Measurements from ENCODE around the gene ANTKMT.

DNA sequence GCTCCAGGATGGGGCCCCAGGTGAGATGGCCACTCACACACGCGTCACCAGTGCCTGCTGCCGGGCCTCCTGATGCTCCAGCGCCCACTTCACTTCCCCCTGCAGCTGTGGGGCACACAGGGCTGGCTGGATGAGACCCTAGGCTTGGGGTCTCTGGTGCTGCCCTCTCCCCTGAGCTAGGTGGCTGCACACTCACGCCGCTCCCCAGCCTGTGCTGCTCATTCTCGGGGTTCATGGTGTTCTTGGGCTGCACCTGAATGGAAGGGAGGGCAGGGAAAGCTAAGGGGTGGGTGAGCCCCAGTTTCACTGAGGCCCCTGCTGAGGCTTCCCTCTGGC, 4.1 kb downstream of the ANTKMT start:
- TF ChIP-seq, protein P1, sequence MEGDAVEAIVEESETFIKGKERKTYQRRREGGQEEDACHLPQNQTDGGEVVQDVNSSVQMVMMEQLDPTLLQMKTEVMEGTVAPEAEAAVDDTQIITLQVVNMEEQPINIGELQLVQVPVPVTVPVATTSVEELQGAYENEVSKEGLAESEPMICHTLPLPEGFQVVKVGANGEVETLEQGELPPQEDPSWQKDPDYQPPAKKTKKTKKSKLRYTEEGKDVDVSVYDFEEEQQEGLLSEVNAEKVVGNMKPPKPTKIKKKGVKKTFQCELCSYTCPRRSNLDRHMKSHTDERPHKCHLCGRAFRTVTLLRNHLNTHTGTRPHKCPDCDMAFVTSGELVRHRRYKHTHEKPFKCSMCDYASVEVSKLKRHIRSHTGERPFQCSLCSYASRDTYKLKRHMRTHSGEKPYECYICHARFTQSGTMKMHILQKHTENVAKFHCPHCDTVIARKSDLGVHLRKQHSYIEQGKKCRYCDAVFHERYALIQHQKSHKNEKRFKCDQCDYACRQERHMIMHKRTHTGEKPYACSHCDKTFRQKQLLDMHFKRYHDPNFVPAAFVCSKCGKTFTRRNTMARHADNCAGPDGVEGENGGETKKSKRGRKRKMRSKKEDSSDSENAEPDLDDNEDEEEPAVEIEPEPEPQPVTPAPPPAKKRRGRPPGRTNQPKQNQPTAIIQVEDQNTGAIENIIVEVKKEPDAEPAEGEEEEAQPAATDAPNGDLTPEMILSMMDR (IDR thresholded peaks at IDR 0.05; ENCODE audit: poor library complexity, severe bottlenecking): no peak
- no peak for TF ChIP-seq MXI1 (conservative IDR thresholded peaks at IDR 0.05; ENCODE audit: poor library complexity, severe bottlenecking)
- no peak for TF ChIP-seq TAF1 (IDR thresholded peaks at IDR 0.05; ENCODE audit: low read depth)
- TF ChIP-seq POLR2AphosphoS5 (IDR thresholded peaks at IDR 0.05): no peak
- no peak for TF ChIP-seq SMC3 (conservative IDR thresholded peaks at IDR 0.05; ENCODE audit: poor library complexity)
- no peak for TF ChIP-seq EP300 (conservative IDR thresholded peaks at IDR 0.05; ENCODE audit: poor library complexity, severe bottlenecking)
- TF ChIP-seq, protein P2, sequence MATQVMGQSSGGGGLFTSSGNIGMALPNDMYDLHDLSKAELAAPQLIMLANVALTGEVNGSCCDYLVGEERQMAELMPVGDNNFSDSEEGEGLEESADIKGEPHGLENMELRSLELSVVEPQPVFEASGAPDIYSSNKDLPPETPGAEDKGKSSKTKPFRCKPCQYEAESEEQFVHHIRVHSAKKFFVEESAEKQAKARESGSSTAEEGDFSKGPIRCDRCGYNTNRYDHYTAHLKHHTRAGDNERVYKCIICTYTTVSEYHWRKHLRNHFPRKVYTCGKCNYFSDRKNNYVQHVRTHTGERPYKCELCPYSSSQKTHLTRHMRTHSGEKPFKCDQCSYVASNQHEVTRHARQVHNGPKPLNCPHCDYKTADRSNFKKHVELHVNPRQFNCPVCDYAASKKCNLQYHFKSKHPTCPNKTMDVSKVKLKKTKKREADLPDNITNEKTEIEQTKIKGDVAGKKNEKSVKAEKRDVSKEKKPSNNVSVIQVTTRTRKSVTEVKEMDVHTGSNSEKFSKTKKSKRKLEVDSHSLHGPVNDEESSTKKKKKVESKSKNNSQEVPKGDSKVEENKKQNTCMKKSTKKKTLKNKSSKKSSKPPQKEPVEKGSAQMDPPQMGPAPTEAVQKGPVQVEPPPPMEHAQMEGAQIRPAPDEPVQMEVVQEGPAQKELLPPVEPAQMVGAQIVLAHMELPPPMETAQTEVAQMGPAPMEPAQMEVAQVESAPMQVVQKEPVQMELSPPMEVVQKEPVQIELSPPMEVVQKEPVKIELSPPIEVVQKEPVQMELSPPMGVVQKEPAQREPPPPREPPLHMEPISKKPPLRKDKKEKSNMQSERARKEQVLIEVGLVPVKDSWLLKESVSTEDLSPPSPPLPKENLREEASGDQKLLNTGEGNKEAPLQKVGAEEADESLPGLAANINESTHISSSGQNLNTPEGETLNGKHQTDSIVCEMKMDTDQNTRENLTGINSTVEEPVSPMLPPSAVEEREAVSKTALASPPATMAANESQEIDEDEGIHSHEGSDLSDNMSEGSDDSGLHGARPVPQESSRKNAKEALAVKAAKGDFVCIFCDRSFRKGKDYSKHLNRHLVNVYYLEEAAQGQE (IDR thresholded peaks at IDR 0.05; ENCODE audit: borderline replicate concordance): no peak
